Lung (tissue), 16 donors: ENCODE measurements around the gene GFI1. TPM values are rescaled to one million over a fixed set of nuclear protein-coding genes. Genes with fewer than 3 reads are reported as not detected.
"Not testable (repeated sequence)": the region's sequence is repeated elsewhere in the genome, so short reads cannot be mapped to it uniquely, and the experiment has no call there.

Experiments
- ATAC-seq: fragments of 200-7000 bp; cut with Tn5 transposase; one replicate; pipeline ENCODE4 v1.9.1; 2020; ENCODE audit warnings: moderate number of reproducible peaks; ENCODE audit not compliant: insufficient read depth, low FRiP score
- DNase-seq, 3 donors: peaks; one replicate each; pipeline ENCODE4 v3.0.0-alpha.2; 2013 to 2017
- H3K27ac ChIP-seq, 2 donors: one replicate each; pipeline ENCODE4 v1.5.1; 2013; ENCODE audit warnings: mild to moderate bottlenecking in 2 of 2, moderate library complexity in 2 of 2, control low read depth in 1 of 2, inconsistent platforms in 1 of 2, low read depth in 1 of 2, low read length in 1 of 2
- H3K27me3 ChIP-seq, 3 donors: one replicate each; pipeline ENCODE4 v1.5.1; 2013; ENCODE audit warnings: low read length in 2 of 3; ENCODE audit not compliant: control insufficient read depth in 3 of 3, insufficient read depth in 3 of 3
- H3K36me3 ChIP-seq, 4 donors: one replicate each; pipeline ENCODE4 v1.5.1; 2013; ENCODE audit warnings: low read length in 4 of 4, mild to moderate bottlenecking in 1 of 4, moderate library complexity in 1 of 4; ENCODE audit not compliant: control insufficient read depth in 4 of 4, insufficient read depth in 4 of 4
- H3K4me1 ChIP-seq, 5 donors: one replicate each; pipeline ENCODE4 v1.5.1; 2013; ENCODE audit warnings: low read length in 5 of 5, mild to moderate bottlenecking in 2 of 5, moderate library complexity in 1 of 5; ENCODE audit not compliant: control insufficient read depth in 5 of 5, insufficient read depth in 5 of 5
- H3K4me3 ChIP-seq: one replicate; pipeline ENCODE4 v1.5.1; 2013; ENCODE audit warnings: mild to moderate bottlenecking, control low read depth, moderate library complexity
- H3K9ac ChIP-seq, 2 donors: one replicate each; pipeline ENCODE4 v1.5.1; 2013; ENCODE audit warnings: low read length in 2 of 2, control low read depth in 1 of 2; ENCODE audit not compliant: insufficient read depth in 1 of 2
- H3K9me3 ChIP-seq, 4 donors: one replicate each; pipeline ENCODE4 v1.5.1; 2013; ENCODE audit warnings: low read length in 3 of 4, mild to moderate bottlenecking in 1 of 4, moderate library complexity in 1 of 4; ENCODE audit not compliant: control insufficient read depth in 4 of 4, insufficient read depth in 3 of 4
- WGBS, 2 donors: extraction: QIAGEN DNeasy Blood & Tissue Kit; methylation state at CpG; one replicate each; pipeline ENCODE4 v1.1.7; 2013; 5-methylcytosine and 5-hydroxymethylcytosine counted together
- long read RNA-seq, 5 donors: transcript quantifications; one replicate each; lab custom pipeline, GENCODE V29; 2026
- polyA plus RNA-seq, 2 donors: library from polyadenylated mRNA; stranded (reverse); fragments of 200-250 nt; gene quantifications; one replicate each; pipeline ENCODE4 v1.2.1, GENCODE V29; 2013
- total RNA-seq, 2 donors: library from RNA; depleted of rRNA in 1 of 2; stranded (reverse); fragments of >200 nt in 1 of 2; gene quantifications; one replicate each; pipeline ENCODE4 v1.2.1, GENCODE V29; 2014 to 2021
- TF ChIP-seq, protein P1 (sequence below): IDR thresholded peaks from 2 replicates; pipeline ENCODE4 v1.5.1; 2012; ENCODE audit warnings: mild to moderate bottlenecking; ENCODE audit errors: control extremely low read depth, extremely low read depth
- donor health status: control.
- donor health status: control.
- donor health status: Bipolar disorder and iron deficiency.
- donor health status: healthy.
- donor health status: DM: yes; HTN: yes; CAD: no.

GFI1 gene
- total RNA-seq (1 to 10 TPM; 2.2 to 2.5 TPM), polyA plus RNA-seq (1 to 10 TPM in 1 of 2 donors, under 1 TPM in 1; 0.59 to 1.6 TPM)
- long read RNA-seq, donor 1 = 0 reads
- long read RNA-seq, donor 2 = 0 reads
- long read RNA-seq, donor 3 = 0 reads
- long read RNA-seq, donor 4 = 0 reads
- long read RNA-seq, donor 5 = 0 reads

DNA sequence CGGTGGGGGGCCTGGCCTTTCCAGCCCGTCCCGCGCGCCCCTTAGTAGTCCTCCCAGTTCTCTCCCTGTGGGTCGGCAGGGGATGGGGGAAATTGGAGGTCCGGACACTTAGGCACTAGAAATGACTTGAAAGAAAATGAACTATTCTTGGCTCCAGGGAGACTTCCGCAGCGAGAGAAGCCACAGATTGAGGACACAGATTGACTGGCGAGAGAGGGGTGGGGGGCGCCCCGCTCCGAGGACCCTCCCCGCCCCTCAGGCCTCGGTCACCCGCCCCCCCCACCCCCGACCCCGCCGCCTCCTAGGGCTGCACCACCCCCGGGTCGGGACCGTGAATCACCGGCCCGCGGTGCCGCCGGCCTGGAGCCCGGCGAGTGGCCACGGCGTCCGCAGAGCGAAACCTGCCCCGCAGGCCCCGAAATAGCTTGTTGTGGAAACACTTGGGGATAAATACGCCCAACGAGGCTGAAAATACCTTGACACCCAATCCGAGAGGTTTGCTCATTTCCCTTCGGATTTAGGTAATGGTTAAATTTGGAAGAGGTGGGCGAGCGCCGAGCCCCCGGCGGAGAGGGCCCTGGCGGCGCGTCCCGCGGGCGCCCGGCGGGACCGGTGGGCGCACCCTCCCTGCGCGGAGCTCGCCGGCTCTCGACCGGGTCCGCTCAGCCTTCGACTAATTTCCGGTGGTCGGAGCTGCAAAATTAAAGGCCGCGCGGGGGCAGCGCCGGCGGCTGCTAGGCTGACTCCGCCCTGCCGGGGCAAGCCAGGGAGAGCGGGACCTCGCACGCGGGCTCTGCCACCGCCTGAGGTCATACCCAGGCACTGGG lies at the start of gene GFI1:
GFI1 (minus strand) TSS at position 675 of the 827 bp plus-strand sequence. CDS start 3,438 bp downstream, outside the sequence.
- Histone ChIP-seq H3K27ac (peak within 1 kb of the TSS in 1 of 2 donors; percentile 33), H3K9me3 (peaks cover 0 to 4% (median 0%) of the 10 kb centered on the region in 4 donors), H3K36me3 (no peaks in the 10 kb centered on the region), H3K9ac (no peak within 1 kb of the TSS), H3K4me3 (peak within 1 kb of the TSS; percentile 41), H3K27me3 (peaks cover 0 to 80% (median 71%) of the 10 kb centered on the region in 3 donors), H3K4me1 (peaks cover 0 to 50% (median 18%) of the 10 kb centered on the region in 5 donors)
- DNase-seq (peak; percentile 28 to 52 (median 45)), ATAC-seq (no peak)
- 1 to 3% methylated on average over 70 to 77 of the region's 77 CpGs for WGBS, 2 donors
- TF ChIP-seq, protein P1, sequence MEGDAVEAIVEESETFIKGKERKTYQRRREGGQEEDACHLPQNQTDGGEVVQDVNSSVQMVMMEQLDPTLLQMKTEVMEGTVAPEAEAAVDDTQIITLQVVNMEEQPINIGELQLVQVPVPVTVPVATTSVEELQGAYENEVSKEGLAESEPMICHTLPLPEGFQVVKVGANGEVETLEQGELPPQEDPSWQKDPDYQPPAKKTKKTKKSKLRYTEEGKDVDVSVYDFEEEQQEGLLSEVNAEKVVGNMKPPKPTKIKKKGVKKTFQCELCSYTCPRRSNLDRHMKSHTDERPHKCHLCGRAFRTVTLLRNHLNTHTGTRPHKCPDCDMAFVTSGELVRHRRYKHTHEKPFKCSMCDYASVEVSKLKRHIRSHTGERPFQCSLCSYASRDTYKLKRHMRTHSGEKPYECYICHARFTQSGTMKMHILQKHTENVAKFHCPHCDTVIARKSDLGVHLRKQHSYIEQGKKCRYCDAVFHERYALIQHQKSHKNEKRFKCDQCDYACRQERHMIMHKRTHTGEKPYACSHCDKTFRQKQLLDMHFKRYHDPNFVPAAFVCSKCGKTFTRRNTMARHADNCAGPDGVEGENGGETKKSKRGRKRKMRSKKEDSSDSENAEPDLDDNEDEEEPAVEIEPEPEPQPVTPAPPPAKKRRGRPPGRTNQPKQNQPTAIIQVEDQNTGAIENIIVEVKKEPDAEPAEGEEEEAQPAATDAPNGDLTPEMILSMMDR = no peak

DNA sequence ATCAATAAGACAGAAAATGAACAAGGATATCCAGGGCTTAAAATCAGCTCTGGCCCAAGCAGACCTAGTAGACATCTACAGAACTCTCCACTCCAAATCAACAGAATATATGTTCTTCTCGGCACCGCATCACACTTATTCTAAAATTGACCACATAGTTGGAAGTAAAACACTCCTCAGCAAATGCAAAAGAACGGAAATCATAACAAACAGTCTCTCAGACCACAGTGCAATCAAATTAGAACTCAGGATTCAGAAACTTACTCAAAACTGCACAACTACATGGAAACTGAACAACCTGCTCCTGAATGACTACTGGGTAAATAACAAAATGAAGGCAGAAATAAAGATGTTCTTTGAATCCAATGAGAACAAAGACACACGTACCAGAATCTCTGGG lies 45.6 kb upstream of the GFI1 start:
- not testable (repeated sequence) for H3K4me1 ChIP-seq, H3K27ac ChIP-seq, DNase-seq, H3K9ac ChIP-seq, H3K4me3 ChIP-seq, H3K9me3 ChIP-seq, H3K36me3 ChIP-seq, H3K27me3 ChIP-seq, ATAC-seq
- WGBS, 2 donors = 90 to 91% methylated on average over 4 of the region's 4 CpGs

DNA sequence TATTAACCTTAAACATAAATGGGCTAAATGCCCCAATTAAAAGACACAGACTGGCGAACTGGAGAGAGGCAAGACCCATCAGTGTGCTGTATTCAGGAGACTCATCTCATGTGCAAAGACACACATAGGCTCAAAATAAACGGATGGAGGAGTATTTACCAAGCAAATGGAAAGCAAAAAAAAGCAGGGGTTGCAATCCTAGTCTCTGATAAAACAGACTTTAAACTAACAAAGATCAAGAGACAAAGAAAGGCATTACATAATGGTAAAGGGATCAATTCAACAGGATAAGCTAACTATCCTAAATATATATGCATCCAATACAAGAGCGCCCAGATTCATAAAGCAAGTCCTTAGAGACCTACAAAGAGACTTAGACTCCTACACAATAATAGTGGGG lies 45.2 kb upstream of the GFI1 start:
- H3K27me3 ChIP-seq, H3K36me3 ChIP-seq, H3K27ac ChIP-seq, DNase-seq, H3K9me3 ChIP-seq, ATAC-seq, H3K9ac ChIP-seq, H3K4me3 ChIP-seq, H3K4me1 ChIP-seq: not testable (repeated sequence)
- WGBS, 2 donors = 89 to 99% methylated on average over 3 of the region's 3 CpGs

DNA sequence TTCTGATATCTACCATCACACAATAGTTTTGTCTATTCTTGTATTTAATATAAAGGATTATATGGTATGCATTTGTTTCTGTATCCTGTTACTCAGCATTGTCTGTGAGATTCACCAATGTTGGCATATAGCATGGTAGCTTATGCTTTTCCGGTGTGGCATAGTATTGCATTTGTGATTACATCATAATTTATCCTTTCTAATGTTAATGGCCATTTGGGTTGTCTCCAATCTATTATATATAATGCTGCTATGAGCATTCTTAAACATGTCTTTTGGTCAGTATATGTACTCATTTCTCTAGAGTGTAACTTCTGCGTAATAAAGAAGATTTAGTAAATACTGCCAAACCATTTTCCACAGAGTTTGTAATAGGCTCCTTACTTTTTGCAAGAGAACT lies 40.9 kb upstream of the GFI1 start:
- ATAC-seq = no peak
- Histone ChIP-seq H3K9ac (no peak overlapping the region), H3K4me3 (no peak overlapping the region), H3K27ac (no peak overlapping the region), H3K27me3 (no peaks in the 10 kb centered on the region), H3K36me3 (no peaks in the 10 kb centered on the region), H3K4me1 (no peaks in the 10 kb centered on the region), H3K9me3 (no peaks in the 10 kb centered on the region)
- no peak for DNase-seq
- TF ChIP-seq, protein P1 = no peak
- 94 to 96% methylated on average over 2 of the region's 2 CpGs for WGBS, 2 donors

DNA sequence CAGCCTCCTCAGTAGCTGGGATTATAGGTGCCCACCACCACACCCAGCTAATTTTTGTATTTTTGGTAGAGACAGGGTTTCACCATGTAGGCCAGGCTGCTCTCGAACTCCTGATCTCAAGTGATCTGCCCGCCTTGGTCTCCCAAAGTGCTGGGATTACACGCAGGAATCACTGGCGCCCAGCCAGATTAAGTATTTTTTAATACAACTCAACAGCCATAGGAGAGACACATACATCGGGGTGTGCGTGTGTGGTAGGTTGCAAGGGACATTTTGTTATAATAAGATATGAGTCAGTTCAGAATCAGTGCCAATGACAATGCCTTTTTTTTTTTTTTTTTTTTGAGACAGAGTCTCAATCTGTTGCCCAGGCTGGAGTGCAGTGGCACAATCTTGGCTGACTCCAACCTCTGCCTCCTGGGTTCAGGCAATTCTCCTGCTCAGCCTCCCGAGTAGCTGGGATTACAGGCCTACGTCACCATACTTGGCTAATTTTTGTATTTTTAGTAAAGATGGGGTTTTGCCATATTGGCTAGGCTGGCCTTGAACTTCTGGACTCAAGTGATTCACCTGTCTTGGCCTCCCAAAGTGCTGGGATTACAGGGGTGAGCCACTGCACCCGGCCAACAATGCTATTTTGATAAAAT lies 38.3 kb upstream of the GFI1 start:
- H3K4me3 ChIP-seq, H3K27me3 ChIP-seq, H3K4me1 ChIP-seq, ATAC-seq, DNase-seq, H3K27ac ChIP-seq, H3K36me3 ChIP-seq, H3K9ac ChIP-seq, H3K9me3 ChIP-seq: not testable (repeated sequence)
- 96 to 97% methylated on average over 9 of the region's 9 CpGs for WGBS, 2 donors
